Kidney (tissue), 14 donors: ENCODE results near the gene SMTN. TPM values are rescaled to one million over a fixed set of nuclear protein-coding genes. Genes with fewer than 3 reads are reported as not detected.

Source experiments
- DNase-seq, 5 donors: peaks; one replicate each; pipeline ENCODE4 v3.0.0-alpha.2; 2013 to 2020
- FAIRE-seq: peaks from 2 replicates; lab custom pipeline; 2012; peaks lifted over from hg19 to GRCh38; lab: Jason Lieb, UNC
- H3K27ac ChIP-seq, 2 donors: one replicate each; pipeline ENCODE4 v1.7.0; 2013; ENCODE audit warnings: low read depth in 2 of 2, low read length in 2 of 2, inconsistent platforms in 1 of 2
- H3K27me3 ChIP-seq: one replicate; pipeline ENCODE4 v1.7.1; 2013; ENCODE audit warnings: low read length, inconsistent platforms; ENCODE audit not compliant: control insufficient read depth, insufficient read depth
- H3K36me3 ChIP-seq, 3 donors: one replicate each; pipeline versions ENCODE4 v1.7.0 to v1.7.1; 2013; ENCODE audit warnings: low read length in 3 of 3, control low read depth in 1 of 3, inconsistent platforms in 1 of 3; ENCODE audit not compliant: insufficient read depth in 3 of 3, control insufficient read depth in 2 of 3
- H3K4me1 ChIP-seq, 3 donors: one replicate each; pipeline versions ENCODE4 v1.7.0 to v1.7.1; 2013; ENCODE audit warnings: low read length in 3 of 3, inconsistent platforms in 1 of 3, low read depth in 1 of 3; ENCODE audit not compliant: control insufficient read depth in 2 of 3, insufficient read depth in 2 of 3
- H3K4me3 ChIP-seq, 3 donors: one replicate each; pipeline versions ENCODE4 v1.7.0 to v1.8.1; 2013; ENCODE audit warnings: low read length in 3 of 3, control low read depth in 1 of 3, inconsistent platforms in 1 of 3
- H3K9ac ChIP-seq, 3 donors: one replicate each; pipeline versions ENCODE4 v1.7.0 to v1.7.1; 2013; ENCODE audit warnings: low read length in 3 of 3, control low read depth in 1 of 3, inconsistent platforms in 1 of 3
- H3K9me3 ChIP-seq, 3 donors: one replicate each; pipeline versions ENCODE4 v1.7.0 to v1.7.1; 2013; ENCODE audit warnings: low read length in 3 of 3, control low read depth in 1 of 3, inconsistent platforms in 1 of 3; ENCODE audit not compliant: control insufficient read depth in 2 of 3, insufficient read depth in 1 of 3
- intact Hi-C: fragments of 100-400 bp; cut with DNase I; formaldehyde crosslinking; loops from one replicate; pipeline ENCODE4 v1.11.1; 2022
- polyA plus RNA-seq: library from polyadenylated mRNA; stranded (reverse); fragments of 350-450 nt; fragmentation: Illumina TruSeq; extraction: RNeasy Lipid Tissue Mini Kit (QIAGEN cat#74804); gene quantifications from one replicate; pipeline ENCODE4 v1.2.3, GENCODE V29; 2014; ENCODE audit warnings: low read depth, low replicate concordance; ENCODE audit not compliant: insufficient read depth
- total RNA-seq: library from RNA; stranded (reverse); fragmentation: NEBNext Ultra II Directional; extraction: Animal tissue kit (Norgen Biotek cat#: 25700); gene quantifications from one replicate; pipeline ENCODE4 v1.2.1, GENCODE V29; 2021
- TF ChIP-seq, protein P1 (sequence below): IDR thresholded peaks from 3 replicates; pipeline ENCODE4 v1.5.1; 2012; ENCODE audit warnings: mild to moderate bottlenecking, moderate library complexity, borderline replicate concordance; ENCODE audit not compliant: insufficient read depth; ENCODE audit errors: extremely low read depth
- donor health status: control.
- donor health status: control.
- donor health status: control.
- donor health status: control.
- donor health status: control.
- donor health status: DM: yes; HTN: yes; CAD: no.
- donor health status: Normal renal cell carcinoma (clear cell type).

Gene SMTN
- total and polyA plus RNA-seq, 2 donors from 2014 or later = 64.4 to 67.7 TPM

DNA sequence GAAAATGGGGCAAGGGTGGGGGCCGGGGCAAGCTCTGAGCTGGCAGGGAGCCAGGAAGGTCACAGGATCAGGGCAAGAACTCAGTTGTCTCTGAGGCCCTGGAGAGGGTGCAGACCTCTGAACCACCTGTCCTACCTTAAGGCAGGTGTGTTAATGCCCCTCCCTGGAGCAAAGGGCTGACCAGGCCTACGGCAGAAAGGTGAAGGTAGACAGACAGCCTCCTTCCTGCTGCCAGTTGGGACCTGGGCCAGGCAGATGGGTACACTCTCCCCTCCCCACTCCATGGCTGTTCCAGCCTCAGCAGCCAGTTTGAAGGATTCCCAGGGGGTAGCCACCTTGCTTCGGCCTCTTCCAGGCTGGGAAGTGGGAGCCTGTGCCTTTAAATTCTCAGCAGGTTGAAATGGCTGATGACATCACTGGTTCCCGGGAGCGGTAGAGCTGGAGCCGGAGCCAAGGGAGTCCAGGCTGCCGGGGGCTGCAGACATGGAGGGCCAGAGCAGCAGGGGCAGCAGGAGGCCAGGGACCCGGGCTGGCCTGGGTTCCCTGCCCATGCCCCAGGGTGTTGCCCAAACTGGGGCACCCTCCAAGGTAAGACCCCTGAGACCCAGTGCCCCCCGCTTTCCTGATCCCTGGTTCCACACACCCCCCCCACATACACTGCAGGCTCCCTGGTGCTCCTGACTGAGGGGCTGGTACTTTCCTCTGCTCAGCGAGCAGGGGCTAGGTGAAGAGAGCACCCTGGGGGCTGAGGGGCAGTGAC is 41.6 kb downstream of the SMTN start, which contains the start of gene INPP5J:
INPP5J (plus strand) TSS at position 435 of the 760 bp plus-strand sequence; CDS start at position 484, 49 bp downstream.
- TF ChIP-seq, protein P1, sequence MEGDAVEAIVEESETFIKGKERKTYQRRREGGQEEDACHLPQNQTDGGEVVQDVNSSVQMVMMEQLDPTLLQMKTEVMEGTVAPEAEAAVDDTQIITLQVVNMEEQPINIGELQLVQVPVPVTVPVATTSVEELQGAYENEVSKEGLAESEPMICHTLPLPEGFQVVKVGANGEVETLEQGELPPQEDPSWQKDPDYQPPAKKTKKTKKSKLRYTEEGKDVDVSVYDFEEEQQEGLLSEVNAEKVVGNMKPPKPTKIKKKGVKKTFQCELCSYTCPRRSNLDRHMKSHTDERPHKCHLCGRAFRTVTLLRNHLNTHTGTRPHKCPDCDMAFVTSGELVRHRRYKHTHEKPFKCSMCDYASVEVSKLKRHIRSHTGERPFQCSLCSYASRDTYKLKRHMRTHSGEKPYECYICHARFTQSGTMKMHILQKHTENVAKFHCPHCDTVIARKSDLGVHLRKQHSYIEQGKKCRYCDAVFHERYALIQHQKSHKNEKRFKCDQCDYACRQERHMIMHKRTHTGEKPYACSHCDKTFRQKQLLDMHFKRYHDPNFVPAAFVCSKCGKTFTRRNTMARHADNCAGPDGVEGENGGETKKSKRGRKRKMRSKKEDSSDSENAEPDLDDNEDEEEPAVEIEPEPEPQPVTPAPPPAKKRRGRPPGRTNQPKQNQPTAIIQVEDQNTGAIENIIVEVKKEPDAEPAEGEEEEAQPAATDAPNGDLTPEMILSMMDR = no peak
- Histone ChIP-seq H3K9me3 (no peaks in the 10 kb centered on the region), H3K9ac (peak within 1 kb of the TSS in 2 of 3 donors; percentile 91 to 98), H3K4me3 (peak within 1 kb of the TSS in 2 of 3 donors; percentile 51 to 80), H3K36me3 (no peaks in the 10 kb centered on the region), H3K4me1 (peaks cover 0 to 19% (median 0%) of the 10 kb centered on the region in 3 donors), H3K27ac (peak within 1 kb of the TSS; percentile 74 to 78), H3K27me3 (no peaks in the 10 kb centered on the region)
- DNase-seq = peak; percentile 70 to 85 (median 80)
- intact Hi-C loops = no loop called here
- no peak for FAIRE-seq

DNA sequence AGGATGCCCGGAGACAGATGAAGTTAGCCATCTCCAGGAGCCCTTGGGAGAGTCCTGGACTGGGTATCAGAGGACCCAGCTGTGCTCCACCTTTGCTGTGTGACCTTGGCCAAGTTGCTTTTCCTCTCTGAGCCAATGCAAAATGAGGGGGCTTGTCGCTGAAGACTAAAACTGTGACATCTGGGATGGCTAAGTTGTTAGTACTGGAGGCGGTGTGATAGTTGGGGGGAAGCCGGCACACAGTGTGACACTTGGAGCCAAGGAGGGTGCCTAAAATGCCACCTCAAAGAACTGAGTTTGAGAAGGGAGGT is 42.1 kb downstream of the SMTN start:
- peak overlapping the region in 2 of 3 donors; percentile 91 to 98 for H3K9ac ChIP-seq
- H3K4me1 ChIP-seq = peaks cover 0 to 19% (median 0%) of the 10 kb centered on the region in 3 donors
- peak overlapping the region in 2 of 3 donors; percentile 51 to 80 for H3K4me3 ChIP-seq
- H3K36me3 ChIP-seq = no peaks in the 10 kb centered on the region
- TF ChIP-seq, protein P1 = no peak
- intact Hi-C loops = no loop called here
- DNase-seq (no peak), FAIRE-seq (no peak)
- H3K27me3 ChIP-seq = no peaks in the 10 kb centered on the region
- H3K9me3 ChIP-seq = no peaks in the 10 kb centered on the region
- H3K27ac ChIP-seq = peak overlapping the region; percentile 74

DNA sequence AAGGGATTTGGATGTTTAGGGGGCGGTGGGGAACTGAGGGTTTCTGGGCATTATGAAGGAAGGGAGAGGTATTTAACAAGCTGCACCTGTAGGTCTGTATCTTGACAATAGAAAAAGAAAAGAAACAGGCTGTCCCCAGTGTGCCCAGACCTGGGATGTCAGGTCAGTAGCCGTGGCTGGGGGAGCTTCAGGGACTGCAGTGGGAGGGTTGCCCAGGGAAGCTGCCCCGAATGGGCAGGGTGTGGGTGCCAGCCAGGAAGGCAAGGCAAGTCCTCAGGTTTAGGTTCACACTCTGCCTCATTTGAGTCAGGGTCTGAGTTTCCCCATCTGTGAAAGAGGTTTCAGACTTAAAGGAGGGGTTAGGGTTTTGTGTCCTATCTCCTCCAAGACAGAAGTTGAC is 43.2 kb downstream of the SMTN start:
- no peaks in the 10 kb centered on the region for H3K9me3 ChIP-seq
- TF ChIP-seq, protein P1 = no peak
- H3K27ac ChIP-seq = peak overlapping the region in 1 of 2 donors; percentile 40
- DNase-seq (no peak), FAIRE-seq (no peak)
- intact Hi-C loops = no loop called here
- H3K9ac ChIP-seq = peak overlapping the region in 2 of 3 donors; percentile 17 to 98
- peaks cover 0 to 15% (median 0%) of the 10 kb centered on the region in 3 donors for H3K4me1 ChIP-seq
- H3K36me3 ChIP-seq = peaks cover 0 to 2% (median 0%) of the 10 kb centered on the region in 3 donors
- peak overlapping the region in 2 of 3 donors; percentile 41 to 80 for H3K4me3 ChIP-seq
- no peaks in the 10 kb centered on the region for H3K27me3 ChIP-seq
